Astrocyte (in vitro differentiated cells and primary cell): Measurements from ENCODE around the gene GMNN. TPM values are rescaled to one million over a fixed set of nuclear protein-coding genes. Genes with fewer than 3 reads are reported as not detected.

Source experiments
- DNase-seq: peaks from one replicate; pipeline ENCODE4 v3.0.0-alpha.2; 2010; ENCODE audit warnings: low read depth
- FAIRE-seq: peaks from 2 replicates; lab custom pipeline; 2011; peaks lifted over from hg19 to GRCh38; lab: Jason Lieb, UNC
- H2AFZ ChIP-seq: 2 replicates; pipeline ENCODE4 v1.6.0; 2012; ENCODE audit warnings: low read depth, low read length, inconsistent platforms
- H3K27ac ChIP-seq: 2 replicates; pipeline ENCODE4 v1.5.1; 2011; ENCODE audit warnings: low read depth, low read length, inconsistent platforms
- H3K27me3 ChIP-seq: 2 replicates; pipeline ENCODE4 v1.6.0; 2011; ENCODE audit warnings: low read length, inconsistent platforms; ENCODE audit not compliant: insufficient read depth
- H3K36me3 ChIP-seq: 2 replicates; pipeline ENCODE4 v1.5.1; 2011; ENCODE audit warnings: low read length, inconsistent platforms; ENCODE audit not compliant: insufficient read depth
- H3K4me1 ChIP-seq: 2 replicates; pipeline ENCODE4 v1.5.1; 2011; ENCODE audit warnings: low read length, inconsistent platforms; ENCODE audit not compliant: insufficient read depth
- H3K4me2 ChIP-seq: 2 replicates; pipeline ENCODE4 v1.6.0; 2012; ENCODE audit warnings: low read length, inconsistent platforms
- H3K4me3 ChIP-seq: 2 replicates; pipeline ENCODE4 v1.5.1; 2011; ENCODE audit warnings: low read depth, mild to moderate bottlenecking, low read length, inconsistent platforms; ENCODE audit not compliant: insufficient read depth
- H3K79me2 ChIP-seq: 2 replicates; pipeline ENCODE4 v1.6.0; 2012; ENCODE audit warnings: mild to moderate bottlenecking, low read length, inconsistent platforms; ENCODE audit not compliant: insufficient read depth
- H3K9ac ChIP-seq: 2 replicates; pipeline ENCODE4 v1.6.0; 2012; ENCODE audit warnings: mild to moderate bottlenecking, low read length, inconsistent platforms
- H3K9me3 ChIP-seq: 2 replicates; pipeline ENCODE4 v1.5.1; 2012; ENCODE audit warnings: low read depth, mild to moderate bottlenecking, low read length, inconsistent platforms; ENCODE audit not compliant: insufficient read depth
- H4K20me1 ChIP-seq: 2 replicates; pipeline ENCODE4 v1.6.0; 2012; ENCODE audit warnings: low read length, inconsistent platforms; ENCODE audit not compliant: insufficient read depth
- H3K27ac Mint-ChIP-seq: one replicate; pipeline ENCODE4 v1.8.0; 2021; ENCODE audit warnings: mild to moderate bottlenecking, mixed read lengths; ENCODE audit not compliant: unreplicated experiment
- H3K27me3 Mint-ChIP-seq: one replicate; pipeline ENCODE4 v1.8.0; 2021; ENCODE audit warnings: low read depth, mixed read lengths; ENCODE audit not compliant: unreplicated experiment
- H3K36me3 Mint-ChIP-seq: one replicate; pipeline ENCODE4 v1.8.0; 2021; ENCODE audit warnings: low read depth, mixed read lengths; ENCODE audit not compliant: unreplicated experiment
- H3K4me1 Mint-ChIP-seq: one replicate; pipeline ENCODE4 v1.8.0; 2021; ENCODE audit warnings: low read depth, mixed read lengths; ENCODE audit not compliant: unreplicated experiment
- H3K4me3 Mint-ChIP-seq: one replicate; pipeline ENCODE4 v1.8.0; 2021; ENCODE audit warnings: mild to moderate bottlenecking, moderate library complexity, mixed read lengths; ENCODE audit not compliant: unreplicated experiment
- H3K9me3 Mint-ChIP-seq: one replicate; pipeline ENCODE4 v1.8.0; 2021; ENCODE audit warnings: mild to moderate bottlenecking, mixed read lengths; ENCODE audit not compliant: unreplicated experiment
- CTCF ChIP-seq: IDR thresholded peaks from 2 replicates; pipeline ENCODE4 v1.5.1; 2011; ENCODE audit warnings: low read depth, mild to moderate bottlenecking, inconsistent platforms, low read length, moderate library complexity; ENCODE audit not compliant: insufficient read depth
- EZH2 ChIP-seq: IDR thresholded peaks from 2 replicates; pipeline ENCODE4 v1.6.1; 2012; ENCODE audit warnings: mild to moderate bottlenecking, low read length, inconsistent platforms; ENCODE audit not compliant: insufficient read depth
- total RNA-seq: library from RNA; stranded (reverse); gene quantifications from 2 replicates; pipeline ENCODE4 v1.2.1, GENCODE V29; 2021

Gene GMNN
- total RNA-seq, 1 donor from 2014 or later: 16.4 TPM

DNA sequence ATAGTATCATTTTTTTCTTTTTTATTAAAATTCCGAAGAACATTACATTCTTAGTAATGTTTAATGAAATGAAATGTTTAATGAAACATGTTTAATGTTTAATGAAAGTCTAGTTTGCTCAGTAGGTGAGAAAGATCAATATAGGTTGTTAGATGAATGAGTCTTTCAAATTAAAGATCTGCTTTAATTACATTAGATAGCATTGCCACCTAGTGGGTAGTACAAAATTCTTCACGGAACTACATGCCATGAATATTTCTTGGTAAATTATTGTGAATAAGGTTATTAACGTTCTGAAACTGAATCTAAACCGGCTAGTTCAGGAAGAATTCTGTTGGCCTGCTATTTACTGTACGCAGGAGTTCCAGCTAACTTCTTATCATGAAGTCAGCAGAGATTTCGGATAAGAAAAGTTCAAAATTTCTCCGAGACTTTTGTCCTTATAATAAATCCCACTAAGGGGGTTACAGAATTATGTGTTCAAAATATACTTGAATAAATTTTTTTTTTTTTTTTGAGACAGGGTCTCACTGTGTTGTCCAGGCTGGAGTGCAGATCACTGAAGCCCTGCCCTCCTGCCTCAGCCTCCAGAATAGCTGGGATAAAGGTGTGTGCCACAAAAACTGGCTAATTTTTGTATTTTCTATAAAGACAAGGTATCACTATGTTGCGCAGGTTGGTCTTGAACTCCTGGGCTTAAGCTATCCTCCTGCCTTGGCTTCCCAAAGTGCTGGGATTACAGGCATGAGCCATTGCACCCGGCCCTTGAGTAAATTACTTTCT, 7.9 kb upstream of the GMNN start:
- Histone ChIP-seq H3K36me3 (no peaks in the 10 kb centered on the region), H3K4me1 (no peaks in the 10 kb centered on the region), H3K27me3 (no peaks in the 10 kb centered on the region), H3K79me2 (no peaks in the 10 kb centered on the region), H3K4me3 (no peak overlapping the region), H3K9me3 (no peaks in the 10 kb centered on the region), H3K27ac (no peak overlapping the region), H4K20me1 (no peaks in the 10 kb centered on the region), H3K9ac (no peak overlapping the region), H3K4me2 (no peak overlapping the region), H2AFZ (no peak overlapping the region)
- peak; percentile 37 for TF ChIP-seq CTCF
- no peak for TF ChIP-seq EZH2
- no peak for FAIRE-seq
- Mint-ChIP-seq H3K4me3 (no peak overlapping the region), H3K9me3 (no peaks in the 10 kb centered on the region), H3K27ac (no peak overlapping the region), H3K27me3 (no peaks in the 10 kb centered on the region), H3K36me3 (no peaks in the 10 kb centered on the region), H3K4me1 (peaks cover 2% of the 10 kb centered on the region)
- DNase-seq: no peak

GRCh38 chr6:24768361-24768760, 6.4 kb upstream of the GMNN start:
- Mint-ChIP-seq H3K4me3 (no peak overlapping the region), H3K27ac (no peak overlapping the region), H3K9me3 (no peaks in the 10 kb centered on the region), H3K27me3 (no peaks in the 10 kb centered on the region), H3K4me1 (peaks cover 2% of the 10 kb centered on the region), H3K36me3 (no peaks in the 10 kb centered on the region)
- H3K27me3 ChIP-seq: no peaks in the 10 kb centered on the region
- H3K4me1 ChIP-seq: no peaks in the 10 kb centered on the region
- H3K9me3 ChIP-seq: no peaks in the 10 kb centered on the region
- no peak for TF ChIP-seq EZH2
- TF ChIP-seq CTCF: no peak
- no peaks in the 10 kb centered on the region for H3K79me2 ChIP-seq
- H3K4me3 ChIP-seq: no peak overlapping the region
- H3K27ac ChIP-seq: no peak overlapping the region
- DNase-seq (no peak), FAIRE-seq (no peak)
- no peaks in the 10 kb centered on the region for H3K36me3 ChIP-seq
- no peaks in the 10 kb centered on the region for H4K20me1 ChIP-seq
- no peak overlapping the region for H3K9ac ChIP-seq
- no peak overlapping the region for H2AFZ ChIP-seq
- no peak overlapping the region for H3K4me2 ChIP-seq

DNA sequence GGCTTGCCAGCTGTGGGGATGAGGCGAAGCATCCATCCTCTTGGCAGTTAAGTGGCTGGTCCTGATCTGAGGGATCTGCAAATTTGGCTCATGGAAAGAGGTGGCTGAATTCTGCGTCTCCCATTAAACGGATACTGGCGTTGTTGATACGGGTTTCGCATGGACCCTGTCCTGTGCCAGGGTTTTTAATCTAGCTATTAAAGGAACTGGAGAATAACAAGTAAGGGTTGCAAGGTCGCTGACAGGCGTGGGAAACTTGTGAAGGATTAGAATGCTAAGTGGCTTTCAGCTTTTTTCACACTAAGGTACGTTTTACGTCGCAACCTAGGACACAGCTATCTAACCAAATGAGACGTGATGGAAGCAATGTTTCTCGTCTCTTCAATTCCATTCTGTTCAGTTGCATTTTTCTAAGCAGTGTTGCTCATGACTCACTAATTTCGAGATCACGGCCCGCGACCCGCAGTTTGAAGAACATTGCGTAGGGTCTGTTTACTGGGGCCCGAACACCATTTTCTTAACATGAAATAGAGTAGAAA, 852 bp downstream of the GMNN start:
- Histone ChIP-seq H3K79me2 (peaks cover 58% of the 10 kb centered on the region), H3K9ac (peak overlapping the region; percentile 96), H3K36me3 (no peaks in the 10 kb centered on the region), H4K20me1 (peaks cover 3% of the 10 kb centered on the region), H2AFZ (peak overlapping the region; percentile 99), H3K27me3 (no peaks in the 10 kb centered on the region), H3K9me3 (no peaks in the 10 kb centered on the region), H3K4me3 (peak overlapping the region; percentile 90), H3K4me1 (peaks cover 6% of the 10 kb centered on the region), H3K4me2 (peak overlapping the region; percentile 89), H3K27ac (peak overlapping the region; percentile 94)
- Mint-ChIP-seq H3K9me3 (no peaks in the 10 kb centered on the region), H3K36me3 (no peaks in the 10 kb centered on the region), H3K4me3 (peak overlapping the region; percentile 97), H3K27ac (no peak overlapping the region), H3K4me1 (peaks cover 3% of the 10 kb centered on the region), H3K27me3 (no peaks in the 10 kb centered on the region)
- DNase-seq: peak; percentile 64
- FAIRE-seq: no peak
- TF ChIP-seq EZH2 (no peak), CTCF (no peak)
